A549 (cell line): Measurements from ENCODE around the gene GMDS. TPM values are rescaled to one million over a fixed set of nuclear protein-coding genes. Genes with fewer than 3 reads are reported as not detected.
A peak's percentile ranks its signal among the peaks of the same experiment; 100 is the strongest.

Experiments used
- ATAC-seq, 2 experiments: fragments of 200-7000 bp in 1 of 2; fragments of >200 bp in 1 of 2; cut with Nextera tagmentation in 1 of 2; cut with Tn5 transposase in 1 of 2; 3 replicates each; pipeline versions ENCODE4 v1.8.0 to v1.9.1; 2018 to 2020; ENCODE audit warnings: mild to moderate bottlenecking in 1 of 2, moderate library complexity in 1 of 2
- CTCF ChIA-PET: fragments of 300-600 bp; sonication (Branson Sonifier 250); formaldehyde crosslinking; extraction: SDS; loops from one replicate; lab custom pipeline; 2021; ENCODE audit warnings: antibody characterized with exemption, inconsistent platforms; lab: Yijun Ruan, JAX
- POLR2A ChIA-PET: fragments of 350-600 bp; formaldehyde crosslinking; extraction: SDS; loops from one replicate; lab custom pipeline; 2021; ENCODE audit warnings: antibody characterized with exemption, inconsistent platforms; lab: Yijun Ruan, JAX
- DNase-seq, 2 experiments: peaks; one replicate each; pipeline versions ENCODE4 v3.0.0 to v3.0.0-alpha.2; 2011 to 2016; ENCODE audit warnings: low read depth in 1 of 2, low spot score in 1 of 2
- FAIRE-seq: peaks from 2 replicates; lab custom pipeline; 2011; peaks lifted over from hg19 to GRCh38; lab: Jason Lieb, UNC
- H3K27ac ChIP-seq, 2 experiments: fragments of >200 bp; sonication (Bioruptor Twin); formaldehyde crosslinking; 3 replicates each; pipeline ENCODE4 v1.5.1; 2016 to 2017
- H3K4me1 ChIP-seq: fragments of >200 bp; sonication (Bioruptor Twin); formaldehyde crosslinking; 3 replicates; pipeline ENCODE4 v1.6.1; 2016
- H3K4me2 ChIP-seq: fragments of >200 bp; sonication (Bioruptor Twin); formaldehyde crosslinking; 3 replicates; pipeline ENCODE4 v1.6.1; 2016
- H3K4me3 ChIP-seq: fragments of >200 bp; sonication (Bioruptor Twin); formaldehyde crosslinking; 3 replicates; pipeline ENCODE4 v1.5.1; 2016
- H3K9me3 ChIP-seq: fragments of >200 bp; sonication (Bioruptor Twin); formaldehyde crosslinking; 3 replicates; pipeline ENCODE4 v1.6.1; 2016
- CHD4 ChIP-seq: fragments of 200-600 bp; sonication (generic); IDR thresholded peaks from 2 replicates; pipeline ENCODE4 v1.6.1; 2016; ENCODE audit warnings: antibody characterized with exemption, mild to moderate bottlenecking, borderline replicate concordance
- EHMT2 ChIP-seq: fragments of 200-600 bp; sonication (generic); IDR thresholded peaks from 2 replicates; pipeline ENCODE4 v1.6.1; 2016; ENCODE audit warnings: antibody characterized with exemption, low read depth, mild to moderate bottlenecking, moderate library complexity
- FOSB ChIP-seq: fragments of 250-450 bp; sonication (Bioruptor Pico); IDR thresholded peaks from 2 replicates; pipeline ENCODE4 v1.5.0; 2020; ENCODE audit warnings: mild to moderate bottlenecking, moderate library complexity
- FOXS1 ChIP-seq: fragments of 250-450 bp; sonication (Bioruptor Pico); IDR thresholded peaks from 2 replicates; pipeline ENCODE4 v1.5.0; 2020; ENCODE audit warnings: mild to moderate bottlenecking, moderate library complexity
- HOXA7 ChIP-seq: fragments of 250-450 bp; sonication (Bioruptor Pico); IDR thresholded peaks from 2 replicates; pipeline ENCODE4 v1.5.0; 2020; ENCODE audit warnings: mild to moderate bottlenecking, moderate library complexity
- JUN ChIP-seq, 2 experiments: fragments of >200 bp; sonication (Bioruptor Twin); formaldehyde crosslinking; IDR thresholded peaks; 2 replicates in 1 of 2; 3 replicates in 1 of 2; pipeline ENCODE4 v1.6.1; 2016 to 2017
- KDM1A ChIP-seq: fragments of 200-600 bp; sonication (generic); IDR thresholded peaks from 2 replicates; pipeline ENCODE4 v1.6.1; 2016; ENCODE audit warnings: low read depth, mild to moderate bottlenecking
- MAZ ChIP-seq: fragments of 150-350 bp; IDR thresholded peaks from 2 replicates; pipeline ENCODE4 v1.6.1; 2014; ENCODE audit warnings: antibody characterized with exemption, low read depth, low read length, borderline replicate concordance
- NFE2L2 ChIP-seq: fragments of 150-350 bp; conservative IDR thresholded peaks from 2 replicates; pipeline ENCODE4 v1.6.1; 2014; ENCODE audit warnings: low read length
- NPAS2 ChIP-seq: fragments of 250-450 bp; sonication (Bioruptor Pico); IDR thresholded peaks from 2 replicates; pipeline ENCODE4 v1.8.0; 2022; ENCODE audit warnings: mild to moderate bottlenecking, moderate library complexity, borderline replicate concordance
- POLR2A ChIP-seq: IDR thresholded peaks from 2 replicates; pipeline ENCODE4 v1.6.1; 2012; ENCODE audit warnings: mild to moderate bottlenecking, low read length
- RCOR1 ChIP-seq: fragments of 150-350 bp; IDR thresholded peaks from 2 replicates; pipeline ENCODE4 v1.6.1; 2014; ENCODE audit warnings: antibody characterized with exemption, low read length, low read depth
- RNF2 ChIP-seq: fragments of 200-600 bp; sonication (generic); IDR thresholded peaks from 2 replicates; pipeline ENCODE4 v1.6.1; 2016; ENCODE audit warnings: low read depth, mild to moderate bottlenecking, antibody characterized with exemption, moderate library complexity, borderline replicate concordance
- SMC3 ChIP-seq: fragments of >200 bp; sonication (Bioruptor Twin); formaldehyde crosslinking; IDR thresholded peaks from 3 replicates; pipeline ENCODE4 v1.6.1; 2018; ENCODE audit warnings: inconsistent platforms
- TFCP2L1 ChIP-seq: fragments of 250-450 bp; sonication (Bioruptor Pico); IDR thresholded peaks from 2 replicates; pipeline ENCODE4 v1.5.0; 2021; ENCODE audit warnings: mild to moderate bottlenecking
- WGBS: methylation state at CpG from one replicate; pipeline ENCODE4 v1.1.6; 2017; ENCODE audit errors: missing lambda C conversion rate; 5-methylcytosine and 5-hydroxymethylcytosine counted together
- polyA plus RNA-seq, 4 experiments: library from polyadenylated mRNA; depleted of rRNA in 3 of 4; stranded (reverse); fragments of >200 nt; fragmentation: RNase III in 1 of 4; extraction: RNeasy Plus Mini Kit Qiagen cat#74134 plus additional on column Dnase treatment in 1 of 4; gene quantifications; 2 replicates in 3 of 4; 3 replicates in 1 of 4; pipeline ENCODE4 v1.2.3, GENCODE V29; 2011 to 2017
- TF ChIP-seq, protein P1 (sequence below): fragments of 200-600 bp; sonication (generic); IDR thresholded peaks from 2 replicates; pipeline ENCODE4 v1.6.1; 2016; ENCODE audit warnings: antibody characterized with exemption, mild to moderate bottlenecking, moderate library complexity
- TF ChIP-seq, protein P2 (sequence below): fragments of >200 bp; sonication (Bioruptor Twin); formaldehyde crosslinking; IDR thresholded peaks from 3 replicates; pipeline ENCODE4 v1.6.1; 2016
- TF ChIP-seq, protein P3 (sequence below): IDR thresholded peaks from 2 replicates; pipeline ENCODE4 v1.6.1; 2012

The GMDS gene
- polyA plus RNA-seq, 2 of the 4 experiments (the other 2 are of a cell fraction): 9.9 to 12.4 TPM

DNA sequence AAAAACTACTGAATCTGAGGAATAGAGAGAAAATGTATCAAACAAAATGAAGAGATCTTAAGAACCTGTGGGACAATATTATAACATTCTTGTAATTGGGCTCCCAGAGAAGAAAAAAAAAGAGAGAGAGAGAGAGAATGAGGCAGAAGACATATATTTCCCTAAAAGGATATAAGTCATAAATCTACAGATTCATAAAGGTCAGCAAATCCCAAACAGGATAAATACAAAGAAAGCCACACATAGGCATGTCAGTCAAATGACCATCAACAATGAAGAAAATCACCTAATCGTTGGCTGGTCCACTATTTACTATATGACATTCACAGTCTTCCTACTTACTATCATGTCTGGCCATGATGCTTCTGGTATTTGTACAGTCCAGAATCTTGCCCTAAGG is 190.3 kb downstream of the GMDS start:
- FAIRE-seq: no peak
- CTCF ChIA-PET: no interaction called here
- Histone ChIP-seq H3K4me2 (no peak overlapping the region), H3K4me3 (no peak overlapping the region), H3K27ac (no peak overlapping the region), H3K4me1 (peaks cover 13% of the 10 kb centered on the region; the same call in 2 of the 3 replicates), H3K9me3 (no peaks in the 10 kb centered on the region)
- no peak for TF ChIP-seq FOSB
- POLR2A ChIA-PET: no interaction called here
- no peak for ATAC-seq
- 93% methylated on average over 1 of the region's 1 CpG for WGBS
- no peak for DNase-seq

DNA sequence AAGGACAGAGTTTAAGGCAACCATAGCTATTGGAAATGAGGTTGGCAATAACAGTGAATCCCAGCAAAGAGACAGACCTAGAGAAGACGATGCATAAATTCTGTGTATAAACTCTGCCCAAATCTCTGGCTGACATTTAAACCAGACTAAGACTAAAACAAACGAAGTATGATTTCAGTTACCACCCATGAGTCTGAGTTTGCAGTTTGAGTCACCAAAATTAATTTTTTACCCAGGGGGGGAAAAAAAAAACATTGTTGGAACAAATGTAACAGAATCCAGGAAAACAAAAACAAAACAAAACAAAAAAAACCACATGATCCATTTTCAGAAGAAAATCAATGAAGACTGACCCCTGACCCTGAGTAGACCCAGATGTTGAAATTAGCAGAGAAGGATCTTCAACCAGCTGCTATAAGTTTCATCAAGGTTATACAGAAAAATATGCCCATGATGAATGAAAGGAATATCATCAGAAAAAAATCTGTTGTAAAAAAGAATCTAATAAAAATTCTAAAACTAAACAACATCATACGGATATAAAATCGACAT is 190.8 kb downstream of the GMDS start:
- no peak for ATAC-seq
- Histone ChIP-seq H3K27ac (no peak overlapping the region), H3K4me2 (peak overlapping the region; percentile 32; the same call in 1 of the 3 replicates), H3K4me1 (peaks cover 13% of the 10 kb centered on the region; the same call in 2 of the 3 replicates), H3K9me3 (no peaks in the 10 kb centered on the region), H3K4me3 (no peak overlapping the region)
- no peak for DNase-seq
- ChIA-PET CTCF (interaction anchor here (1.1 kb wide), 1 partner anchor 50 kb away, joined by 3 read pairs; no protein-coding TSS in a partner anchor), POLR2A (interaction anchor here (0.7 kb wide), 1 partner anchor 32 kb away, joined by 3 read pairs; no protein-coding TSS in a partner anchor)
- no peak for TF ChIP-seq FOXS1 (CRISPR knock-in tag)
- no peak for TF ChIP-seq KDM1A
- no peak for TF ChIP-seq JUN (IDR thresholded peaks at IDR 0.05)
- TF ChIP-seq HOXA7 (CRISPR knock-in tag): no peak
- TF ChIP-seq, protein P1, sequence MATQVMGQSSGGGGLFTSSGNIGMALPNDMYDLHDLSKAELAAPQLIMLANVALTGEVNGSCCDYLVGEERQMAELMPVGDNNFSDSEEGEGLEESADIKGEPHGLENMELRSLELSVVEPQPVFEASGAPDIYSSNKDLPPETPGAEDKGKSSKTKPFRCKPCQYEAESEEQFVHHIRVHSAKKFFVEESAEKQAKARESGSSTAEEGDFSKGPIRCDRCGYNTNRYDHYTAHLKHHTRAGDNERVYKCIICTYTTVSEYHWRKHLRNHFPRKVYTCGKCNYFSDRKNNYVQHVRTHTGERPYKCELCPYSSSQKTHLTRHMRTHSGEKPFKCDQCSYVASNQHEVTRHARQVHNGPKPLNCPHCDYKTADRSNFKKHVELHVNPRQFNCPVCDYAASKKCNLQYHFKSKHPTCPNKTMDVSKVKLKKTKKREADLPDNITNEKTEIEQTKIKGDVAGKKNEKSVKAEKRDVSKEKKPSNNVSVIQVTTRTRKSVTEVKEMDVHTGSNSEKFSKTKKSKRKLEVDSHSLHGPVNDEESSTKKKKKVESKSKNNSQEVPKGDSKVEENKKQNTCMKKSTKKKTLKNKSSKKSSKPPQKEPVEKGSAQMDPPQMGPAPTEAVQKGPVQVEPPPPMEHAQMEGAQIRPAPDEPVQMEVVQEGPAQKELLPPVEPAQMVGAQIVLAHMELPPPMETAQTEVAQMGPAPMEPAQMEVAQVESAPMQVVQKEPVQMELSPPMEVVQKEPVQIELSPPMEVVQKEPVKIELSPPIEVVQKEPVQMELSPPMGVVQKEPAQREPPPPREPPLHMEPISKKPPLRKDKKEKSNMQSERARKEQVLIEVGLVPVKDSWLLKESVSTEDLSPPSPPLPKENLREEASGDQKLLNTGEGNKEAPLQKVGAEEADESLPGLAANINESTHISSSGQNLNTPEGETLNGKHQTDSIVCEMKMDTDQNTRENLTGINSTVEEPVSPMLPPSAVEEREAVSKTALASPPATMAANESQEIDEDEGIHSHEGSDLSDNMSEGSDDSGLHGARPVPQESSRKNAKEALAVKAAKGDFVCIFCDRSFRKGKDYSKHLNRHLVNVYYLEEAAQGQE: no peak
- no peak for TF ChIP-seq SMC3
- no peak for TF ChIP-seq NFE2L2
- TF ChIP-seq TFCP2L1 (CRISPR knock-in tag): no peak
- no peak for TF ChIP-seq RNF2
- TF ChIP-seq, protein P2, sequence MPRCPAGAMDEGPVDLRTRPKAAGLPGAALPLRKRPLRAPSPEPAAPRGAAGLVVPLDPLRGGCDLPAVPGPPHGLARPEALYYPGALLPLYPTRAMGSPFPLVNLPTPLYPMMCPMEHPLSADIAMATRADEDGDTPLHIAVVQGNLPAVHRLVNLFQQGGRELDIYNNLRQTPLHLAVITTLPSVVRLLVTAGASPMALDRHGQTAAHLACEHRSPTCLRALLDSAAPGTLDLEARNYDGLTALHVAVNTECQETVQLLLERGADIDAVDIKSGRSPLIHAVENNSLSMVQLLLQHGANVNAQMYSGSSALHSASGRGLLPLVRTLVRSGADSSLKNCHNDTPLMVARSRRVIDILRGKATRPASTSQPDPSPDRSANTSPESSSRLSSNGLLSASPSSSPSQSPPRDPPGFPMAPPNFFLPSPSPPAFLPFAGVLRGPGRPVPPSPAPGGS: no peak
- TF ChIP-seq, protein P3, sequence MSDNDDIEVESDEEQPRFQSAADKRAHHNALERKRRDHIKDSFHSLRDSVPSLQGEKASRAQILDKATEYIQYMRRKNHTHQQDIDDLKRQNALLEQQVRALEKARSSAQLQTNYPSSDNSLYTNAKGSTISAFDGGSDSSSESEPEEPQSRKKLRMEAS: no peak
- WGBS: 55% methylated on average over 4 of the region's 4 CpGs
- no peak for FAIRE-seq

DNA sequence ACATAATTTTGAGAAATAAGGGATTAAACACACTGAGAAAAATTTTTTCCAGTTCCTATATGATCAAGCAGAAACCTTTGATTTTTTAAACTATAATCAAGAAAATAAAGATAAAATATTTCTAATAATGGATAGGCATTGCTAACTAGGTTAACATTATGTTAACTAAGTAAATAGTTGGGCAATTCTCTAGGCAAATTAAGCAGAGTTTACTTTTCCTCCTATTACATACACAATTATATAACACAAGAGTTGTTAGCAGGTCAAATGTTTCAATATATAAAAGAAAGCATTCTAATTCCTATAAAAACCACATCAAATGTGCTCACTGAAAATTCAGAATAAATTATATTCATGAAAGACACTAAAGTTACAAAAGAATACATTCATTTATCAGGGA is 191.7 kb downstream of the GMDS start:
- Histone ChIP-seq H3K4me3 (no peak overlapping the region), H3K4me2 (no peak overlapping the region), H3K4me1 (peaks cover 13% of the 10 kb centered on the region; the same call in 2 of the 3 replicates), H3K9me3 (no peaks in the 10 kb centered on the region), H3K27ac (no peak overlapping the region)
- POLR2A ChIA-PET: interaction anchor here (0.7 kb wide), 1 partner anchor 33 kb away, joined by 3 read pairs; no protein-coding TSS in a partner anchor
- FAIRE-seq (no peak), DNase-seq (no peak), ATAC-seq (no peak)
- CTCF ChIA-PET: interaction anchor here (1.1 kb wide), 1 partner anchor 51 kb away, joined by 3 read pairs; no protein-coding TSS in a partner anchor
- TF ChIP-seq RNF2: no peak
- no peak for TF ChIP-seq MAZ
- TF ChIP-seq CHD4: no peak
- TF ChIP-seq NPAS2 (CRISPR knock-in tag): no peak
- TF ChIP-seq POLR2A: no peak
- TF ChIP-seq EHMT2: no peak
- TF ChIP-seq RCOR1: no peak
